ENCODE results near the gene C4orf50. TPM values are rescaled to one million over a fixed set of nuclear protein-coding genes. Genes with fewer than 3 reads are reported as not detected.

The C4orf50 gene
- total and polyA plus RNA-seq, 10 of the 15 experiments (the other 5 are each of a cell fraction or from before 2014, with no cell fraction given) = 0.04 to 0.09 (median 0.05) TPM; not detected in 3

GRCh38 chr4:6017030-6017429, 1.2 kb downstream of the C4orf50 start:
- FAIRE-seq (no peak), ATAC-seq (no peak), DNase-seq (ENCODE audit: low read depth, low spot score) (no peak)
- H3K36me3 ChIP-seq (ENCODE audit: control insufficient read depth in 2 of 2, insufficient read depth in 2 of 2, low read length in 1 of 2) = no peaks in the 10 kb centered on the region
- ChIA-PET RAD21 (ENCODE audit: unreplicated experiment) (no interaction called here), SMC1A (ENCODE audit: uncharacterized antibody, unreplicated experiment) (no interaction called here), CTCF (no interaction called here), POLR2A (no interaction called here)
- in situ Hi-C loops (cut with MboI) = no loop called here
- H2AFZ ChIP-seq (ENCODE audit: control insufficient read depth, low read depth, low read length) = no peak overlapping the region
- BruUV-seq (replicated peaks) = no TSS peak
- TF ChIP-seq NR2C2 (IDR thresholded peaks at IDR 0.05; ENCODE audit: borderline replicate concordance, control insufficient read depth, insufficient read length, low read depth) = no peak
- no peak for TF ChIP-seq NFXL1 (IDR thresholded peaks at IDR 0.05; ENCODE audit: borderline replicate concordance)
- TF ChIP-seq SREBF2 (IDR thresholded peaks at IDR 0.05; ENCODE audit: low read length) = no peak
- TF ChIP-seq CBX5 (IDR thresholded peaks at IDR 0.05; ENCODE audit: low read depth) = no peak
- TF ChIP-seq PKNOX1 (IDR thresholded peaks at IDR 0.05) = no peak
- TF ChIP-seq STAT3 (IDR thresholded peaks at IDR 0.05; ENCODE audit: low read depth, low read length) = no peak
- no peak for TF ChIP-seq IKZF2 (IDR thresholded peaks at IDR 0.05)
- no peak for TF ChIP-seq MEF2A (IDR thresholded peaks at IDR 0.05; ENCODE audit: insufficient read depth, low read depth, low read length)
- TF ChIP-seq MXI1 (IDR thresholded peaks at IDR 0.05; ENCODE audit: low read depth, low read length) = no peak
- intact Hi-C loops (cut with micrococcal nuclease; ENCODE audit: unreplicated experiment) = no loop called here
- no peak overlapping the region for H3K9ac ChIP-seq (ENCODE audit: control insufficient read depth, insufficient read depth, low read length)
- no peaks in the 10 kb centered on the region; a peak in 1 of 4 replicates for H3K27me3 ChIP-seq (replicated peaks in 1 of 2; ENCODE audit: control insufficient read depth in 2 of 2, insufficient read depth in 2 of 2, low read length in 1 of 2)
- H3K4me3 ChIP-seq = no peak overlapping the region
- no peaks in the 10 kb centered on the region for H3K79me2 ChIP-seq (ENCODE audit: control insufficient read depth, insufficient read depth, low read length)
- H3K27ac ChIP-seq (ENCODE audit: control insufficient read depth, insufficient read depth) = no peak overlapping the region
- H4K20me1 ChIP-seq (ENCODE audit: control insufficient read depth, insufficient read depth) = no peaks in the 10 kb centered on the region
- WGBS (ENCODE audit: insufficient coverage, insufficient replicate concordance, low lambda C conversion rate, missing lambda C conversion rate) = 45% methylated on average over 10 of the region's 10 CpGs
- no peaks in the 10 kb centered on the region for H3K4me1 ChIP-seq (ENCODE audit: control insufficient read depth, insufficient read depth, low read length)
- H3K9me3 ChIP-seq (replicated peaks; ENCODE audit: control insufficient read depth, insufficient read depth, low read length) = no peaks in the 10 kb centered on the region
- no peak overlapping the region for H3K4me2 ChIP-seq (ENCODE audit: control insufficient read depth, insufficient read depth)

Data from GM12878 (cell line).